ENCODE data around the gene VAV3. TPM values are rescaled to one million over a fixed set of nuclear protein-coding genes. Genes with fewer than 3 reads are reported as not detected.

The VAV3 gene
- total RNA-seq, 1 experiment from 2014 or later, result not detected

DNA sequence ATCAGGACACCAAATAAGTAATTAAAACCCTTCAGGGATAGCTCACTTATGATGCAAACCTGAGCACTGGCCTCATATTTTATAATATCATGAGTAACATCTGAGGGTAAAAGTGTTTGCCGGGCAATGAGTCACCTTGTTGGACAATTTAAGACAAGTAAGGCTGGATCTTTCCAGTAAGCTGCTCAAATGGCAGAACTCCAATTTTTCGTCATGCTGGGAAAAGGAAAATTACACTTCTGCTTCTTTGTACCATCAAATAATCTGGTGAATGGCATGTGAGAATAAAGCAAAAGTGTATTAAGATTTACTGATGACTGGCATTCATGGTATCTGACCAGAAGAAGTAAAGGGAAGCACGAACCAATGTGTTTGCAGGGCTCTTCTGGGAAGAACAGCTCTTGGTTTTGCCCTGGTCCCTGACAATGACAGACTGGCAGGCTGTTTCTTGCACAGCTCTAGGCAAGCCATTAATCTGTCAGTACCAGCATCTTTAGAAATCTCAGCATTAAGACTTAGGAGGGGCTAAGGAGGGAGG lies 392.2 kb downstream of the VAV3 start:
- Histone ChIP-seq H4K20me1 (ENCODE audit: insufficient read depth) (no peaks in the 10 kb centered on the region), H3K9me2 (ENCODE audit: insufficient read depth) (no peaks in the 10 kb centered on the region), H3K4me3 (replicated peaks in 1 of 2; ENCODE audit: low read depth in 1 of 2, low read length in 2 of 2) (no peak overlapping the region), H3K4me1 (ENCODE audit: control insufficient read depth in 1 of 2, insufficient read depth in 2 of 2, low read length in 2 of 2) (no peaks in the 10 kb centered on the region), H3K79me2 (ENCODE audit: insufficient read depth, low read length) (no peaks in the 10 kb centered on the region), H3K9me3 (ENCODE audit: control insufficient read depth in 1 of 2, insufficient read depth in 1 of 2, low read depth in 1 of 2, low read length in 2 of 2) (peaks cover 0 to 4% of the 10 kb centered on the region in 2 experiments; a peak in 1 of 4 replicates), H3K9ac (ENCODE audit: low read length) (no peak overlapping the region), H3K27ac (ENCODE audit: low read depth, low read length) (no peak overlapping the region), H2AFZ (ENCODE audit: low read depth, low read length, poor library complexity, severe bottlenecking) (no peak overlapping the region), H3K4me2 (ENCODE audit: low read length) (no peak overlapping the region), H3K36me3 (ENCODE audit: control insufficient read depth in 1 of 2, insufficient read depth in 2 of 2, low read length in 2 of 2) (no peaks in the 10 kb centered on the region), H3K27me3 (ENCODE audit: insufficient read depth, low read length) (no peaks in the 10 kb centered on the region)
- ChIA-PET CTCF (no interaction called here), RAD21 (ENCODE audit: low non-redundant PET in 1 of 2, low total read pairs in 2 of 2, uncharacterized antibody in 2 of 2, unreplicated experiment in 2 of 2) (no interaction called here), POLR2A (no interaction called here)
- BruUV-seq (replicated peaks), result no TSS peak
- TF ChIP-seq, protein P1, sequence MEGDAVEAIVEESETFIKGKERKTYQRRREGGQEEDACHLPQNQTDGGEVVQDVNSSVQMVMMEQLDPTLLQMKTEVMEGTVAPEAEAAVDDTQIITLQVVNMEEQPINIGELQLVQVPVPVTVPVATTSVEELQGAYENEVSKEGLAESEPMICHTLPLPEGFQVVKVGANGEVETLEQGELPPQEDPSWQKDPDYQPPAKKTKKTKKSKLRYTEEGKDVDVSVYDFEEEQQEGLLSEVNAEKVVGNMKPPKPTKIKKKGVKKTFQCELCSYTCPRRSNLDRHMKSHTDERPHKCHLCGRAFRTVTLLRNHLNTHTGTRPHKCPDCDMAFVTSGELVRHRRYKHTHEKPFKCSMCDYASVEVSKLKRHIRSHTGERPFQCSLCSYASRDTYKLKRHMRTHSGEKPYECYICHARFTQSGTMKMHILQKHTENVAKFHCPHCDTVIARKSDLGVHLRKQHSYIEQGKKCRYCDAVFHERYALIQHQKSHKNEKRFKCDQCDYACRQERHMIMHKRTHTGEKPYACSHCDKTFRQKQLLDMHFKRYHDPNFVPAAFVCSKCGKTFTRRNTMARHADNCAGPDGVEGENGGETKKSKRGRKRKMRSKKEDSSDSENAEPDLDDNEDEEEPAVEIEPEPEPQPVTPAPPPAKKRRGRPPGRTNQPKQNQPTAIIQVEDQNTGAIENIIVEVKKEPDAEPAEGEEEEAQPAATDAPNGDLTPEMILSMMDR (IDR thresholded peaks at IDR 0.05 in 2 of 3, conservative IDR thresholded peaks at IDR 0.05 in 1 of 3; ENCODE audit: borderline replicate concordance in 1 of 3, insufficient read depth in 1 of 3, low read depth in 2 of 3, low read length in 2 of 3), result no peak
- no peak for TF ChIP-seq SP1 (IDR thresholded peaks at IDR 0.05; ENCODE audit: low read depth)
- no peak for TF ChIP-seq SRF (IDR thresholded peaks at IDR 0.05; ENCODE audit: low read depth)
- no peak for TF ChIP-seq JUND (IDR thresholded peaks at IDR 0.05)
- TF ChIP-seq, protein P2, sequence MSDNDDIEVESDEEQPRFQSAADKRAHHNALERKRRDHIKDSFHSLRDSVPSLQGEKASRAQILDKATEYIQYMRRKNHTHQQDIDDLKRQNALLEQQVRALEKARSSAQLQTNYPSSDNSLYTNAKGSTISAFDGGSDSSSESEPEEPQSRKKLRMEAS (IDR thresholded peaks at IDR 0.05), result no peak
- TF ChIP-seq, protein P3, sequence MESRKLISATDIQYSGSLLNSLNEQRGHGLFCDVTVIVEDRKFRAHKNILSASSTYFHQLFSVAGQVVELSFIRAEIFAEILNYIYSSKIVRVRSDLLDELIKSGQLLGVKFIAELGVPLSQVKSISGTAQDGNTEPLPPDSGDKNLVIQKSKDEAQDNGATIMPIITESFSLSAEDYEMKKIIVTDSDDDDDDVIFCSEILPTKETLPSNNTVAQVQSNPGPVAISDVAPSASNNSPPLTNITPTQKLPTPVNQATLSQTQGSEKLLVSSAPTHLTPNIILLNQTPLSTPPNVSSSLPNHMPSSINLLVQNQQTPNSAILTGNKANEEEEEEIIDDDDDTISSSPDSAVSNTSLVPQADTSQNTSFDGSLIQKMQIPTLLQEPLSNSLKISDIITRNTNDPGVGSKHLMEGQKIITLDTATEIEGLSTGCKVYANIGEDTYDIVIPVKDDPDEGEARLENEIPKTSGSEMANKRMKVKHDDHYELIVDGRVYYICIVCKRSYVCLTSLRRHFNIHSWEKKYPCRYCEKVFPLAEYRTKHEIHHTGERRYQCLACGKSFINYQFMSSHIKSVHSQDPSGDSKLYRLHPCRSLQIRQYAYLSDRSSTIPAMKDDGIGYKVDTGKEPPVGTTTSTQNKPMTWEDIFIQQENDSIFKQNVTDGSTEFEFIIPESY (IDR thresholded peaks at IDR 0.05; ENCODE audit: extremely low read depth, insufficient replicate concordance, low read length), result no peak
- TF ChIP-seq TCF7L2 (IDR thresholded peaks at IDR 0.05; ENCODE audit: borderline replicate concordance, extremely low read depth, insufficient read depth, insufficient read length), result no peak
- no peak for TF ChIP-seq ELF1 (IDR thresholded peaks at IDR 0.05; ENCODE audit: borderline replicate concordance, low read depth)
- TF ChIP-seq YY1 (IDR thresholded peaks at IDR 0.05; ENCODE audit: extremely low read depth, insufficient replicate concordance, low read depth, low read length), result no peak
- no peak for TF ChIP-seq POLR2AphosphoS5 (IDR thresholded peaks at IDR 0.05; ENCODE audit: low read depth, low read length)
- TF ChIP-seq CEBPB (IDR thresholded peaks at IDR 0.05; ENCODE audit: low read depth), result no peak
- TF ChIP-seq POLR2A (IDR thresholded peaks at IDR 0.05; ENCODE audit: borderline replicate concordance, extremely low read depth, insufficient read depth, insufficient read length), result no peak
- TF ChIP-seq, protein P4, sequence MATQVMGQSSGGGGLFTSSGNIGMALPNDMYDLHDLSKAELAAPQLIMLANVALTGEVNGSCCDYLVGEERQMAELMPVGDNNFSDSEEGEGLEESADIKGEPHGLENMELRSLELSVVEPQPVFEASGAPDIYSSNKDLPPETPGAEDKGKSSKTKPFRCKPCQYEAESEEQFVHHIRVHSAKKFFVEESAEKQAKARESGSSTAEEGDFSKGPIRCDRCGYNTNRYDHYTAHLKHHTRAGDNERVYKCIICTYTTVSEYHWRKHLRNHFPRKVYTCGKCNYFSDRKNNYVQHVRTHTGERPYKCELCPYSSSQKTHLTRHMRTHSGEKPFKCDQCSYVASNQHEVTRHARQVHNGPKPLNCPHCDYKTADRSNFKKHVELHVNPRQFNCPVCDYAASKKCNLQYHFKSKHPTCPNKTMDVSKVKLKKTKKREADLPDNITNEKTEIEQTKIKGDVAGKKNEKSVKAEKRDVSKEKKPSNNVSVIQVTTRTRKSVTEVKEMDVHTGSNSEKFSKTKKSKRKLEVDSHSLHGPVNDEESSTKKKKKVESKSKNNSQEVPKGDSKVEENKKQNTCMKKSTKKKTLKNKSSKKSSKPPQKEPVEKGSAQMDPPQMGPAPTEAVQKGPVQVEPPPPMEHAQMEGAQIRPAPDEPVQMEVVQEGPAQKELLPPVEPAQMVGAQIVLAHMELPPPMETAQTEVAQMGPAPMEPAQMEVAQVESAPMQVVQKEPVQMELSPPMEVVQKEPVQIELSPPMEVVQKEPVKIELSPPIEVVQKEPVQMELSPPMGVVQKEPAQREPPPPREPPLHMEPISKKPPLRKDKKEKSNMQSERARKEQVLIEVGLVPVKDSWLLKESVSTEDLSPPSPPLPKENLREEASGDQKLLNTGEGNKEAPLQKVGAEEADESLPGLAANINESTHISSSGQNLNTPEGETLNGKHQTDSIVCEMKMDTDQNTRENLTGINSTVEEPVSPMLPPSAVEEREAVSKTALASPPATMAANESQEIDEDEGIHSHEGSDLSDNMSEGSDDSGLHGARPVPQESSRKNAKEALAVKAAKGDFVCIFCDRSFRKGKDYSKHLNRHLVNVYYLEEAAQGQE (IDR thresholded peaks at IDR 0.05; ENCODE audit: low read depth), result no peak
- no peak for TF ChIP-seq EGR1 (IDR thresholded peaks at IDR 0.05; ENCODE audit: low read depth)
- no peak for TF ChIP-seq ZFX (IDR thresholded peaks at IDR 0.05)
- no peak for ATAC-seq
- intact Hi-C loops (cut with micrococcal nuclease), result no loop called here
- DNase-seq (ENCODE audit: low read depth, low spot score), result no peak
